ENCODE data around the gene ARPIN. TPM values are rescaled to one million over a fixed set of nuclear protein-coding genes. Genes with fewer than 3 reads are reported as not detected.
"Not testable (repeated sequence)": the region's sequence is repeated elsewhere in the genome, so short reads cannot be mapped to it uniquely, and the experiment has no call there.

ARPIN gene
- polyA plus RNA-seq (ENCODE audit: insufficient read length) = 16.1 TPM

GRCh38 chr15:89912674-89913396 lies at the start of gene ARPIN:
TSS of gene ARPIN (minus strand) at chr15:89912952. CDS start at chr15:89912835, 117 bp downstream.
- peak; percentile 68 for DNase-seq

GRCh38 chr15:89958107-89958805 lies 45.5 kb upstream of the ARPIN start:
- no peak for DNase-seq

- not testable (repeated sequence) for DNase-seq
These were observed 42.8 kb upstream of the ARPIN start for GRCh38 chr15:89955449-89955998.

GRCh38 chr15:89954541-89954940 lies 41.8 kb upstream of the ARPIN start:
- DNase-seq = no peak

GRCh38 chr15:89948796-89949195 lies 36.0 kb upstream of the ARPIN start:
- no peak for DNase-seq

GRCh38 chr15:89947385-89947784 lies 34.6 kb upstream of the ARPIN start:
- DNase-seq = no peak

DNA sequence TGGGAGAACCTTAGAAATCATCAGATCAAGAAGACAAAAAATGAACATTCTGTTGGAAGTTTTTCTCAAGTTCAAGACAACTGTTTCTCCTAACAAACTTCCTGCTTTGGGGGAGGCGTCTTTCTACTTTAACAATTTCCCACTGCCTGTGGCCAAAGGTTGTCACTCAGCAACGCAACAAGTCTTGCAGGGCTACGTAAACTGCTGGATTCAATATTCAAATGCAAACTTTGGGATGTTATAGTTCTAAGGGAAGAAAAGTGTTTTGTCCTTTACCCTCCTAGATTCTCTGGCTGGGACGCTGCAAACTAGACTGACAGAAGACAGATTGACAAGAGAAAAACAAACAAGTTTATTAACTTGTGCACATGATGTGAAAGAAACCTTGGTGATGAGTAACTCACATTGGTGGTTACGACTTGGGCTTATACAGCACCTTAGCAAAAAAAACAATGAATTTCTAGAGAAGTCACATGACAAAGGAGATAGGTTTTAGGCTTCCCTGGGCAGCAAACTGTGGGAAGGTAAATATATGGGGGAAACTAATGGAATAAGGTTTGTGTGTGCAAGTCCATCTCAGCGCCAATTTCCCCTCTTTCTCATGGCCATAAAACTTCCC lies 34.0 kb upstream of the ARPIN start:
- DNase-seq = no peak

- DNase-seq = not testable (repeated sequence)
These were observed 31.0 kb upstream of the ARPIN start for GRCh38 chr15:89943721-89944120.

GRCh38 chr15:89939910-89940309 lies 27.2 kb upstream of the ARPIN start:
- no peak for DNase-seq

- DNase-seq = not testable (repeated sequence)
These were observed 26.6 kb upstream of the ARPIN start for GRCh38 chr15:89939377-89939776.

- no peak for DNase-seq
These were observed 24.9 kb upstream of the ARPIN start for GRCh38 chr15:89937365-89938350.

DNA sequence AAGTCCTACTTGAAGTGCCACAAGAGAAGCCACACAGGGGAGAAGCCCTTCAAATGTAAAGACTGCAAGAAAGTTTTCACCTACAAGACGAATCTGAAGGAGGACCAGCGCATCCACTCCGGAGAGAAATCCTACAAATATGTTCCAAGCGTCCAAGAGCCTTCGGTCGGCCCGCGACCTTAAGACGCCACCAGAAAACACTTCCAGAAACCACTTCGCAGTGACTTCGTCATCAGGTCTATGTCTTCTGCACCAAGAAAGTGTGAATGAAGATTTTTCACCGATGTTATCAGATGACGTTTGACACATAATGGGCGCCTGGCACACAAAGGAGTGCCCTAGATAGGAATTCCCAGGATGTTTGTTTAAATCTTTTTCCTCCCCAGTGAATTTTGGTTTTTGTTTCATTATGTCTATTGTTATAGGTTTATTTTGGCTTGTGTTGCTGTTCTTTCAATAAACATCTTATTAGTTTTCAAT lies 24.1 kb upstream of the ARPIN start:
- DNase-seq = no peak

DNA sequence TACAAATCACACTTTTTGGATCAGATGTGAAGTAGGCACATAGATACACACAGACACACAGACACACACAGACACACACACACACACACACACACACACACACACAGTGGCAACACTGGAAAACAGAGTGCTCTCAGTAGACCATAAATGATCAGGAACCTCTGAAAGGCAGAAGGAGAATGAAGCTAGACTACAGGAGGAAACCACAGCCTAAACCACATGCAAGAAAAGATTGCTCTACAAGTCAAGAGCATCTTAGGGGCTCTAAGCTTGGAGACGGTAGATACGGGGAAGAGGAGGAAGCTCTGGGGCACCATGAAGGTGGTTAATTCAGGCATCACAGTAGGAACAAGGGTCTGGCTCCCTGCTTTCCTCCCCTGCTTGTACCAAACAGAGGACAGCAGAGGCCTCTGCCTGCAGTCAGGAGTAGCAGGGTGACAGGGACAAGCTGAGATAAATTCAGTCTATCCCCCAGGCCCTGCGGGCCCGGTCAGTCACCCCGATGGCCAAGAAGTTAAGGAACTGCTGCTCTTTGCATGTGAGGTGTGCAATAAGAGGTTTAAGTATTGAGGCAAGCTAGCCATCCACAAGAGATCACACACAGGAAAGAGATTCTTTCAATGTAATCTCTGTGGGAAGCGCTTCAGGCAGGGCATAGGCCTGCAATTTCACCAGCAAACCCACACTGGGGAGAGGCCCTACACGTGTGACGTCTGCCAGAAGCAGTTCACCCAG lies 23.5 kb upstream of the ARPIN start:
- DNase-seq = no peak

GRCh38 chr15:89932880-89933279 lies 20.1 kb upstream of the ARPIN start:
- no peak for DNase-seq

DNA sequence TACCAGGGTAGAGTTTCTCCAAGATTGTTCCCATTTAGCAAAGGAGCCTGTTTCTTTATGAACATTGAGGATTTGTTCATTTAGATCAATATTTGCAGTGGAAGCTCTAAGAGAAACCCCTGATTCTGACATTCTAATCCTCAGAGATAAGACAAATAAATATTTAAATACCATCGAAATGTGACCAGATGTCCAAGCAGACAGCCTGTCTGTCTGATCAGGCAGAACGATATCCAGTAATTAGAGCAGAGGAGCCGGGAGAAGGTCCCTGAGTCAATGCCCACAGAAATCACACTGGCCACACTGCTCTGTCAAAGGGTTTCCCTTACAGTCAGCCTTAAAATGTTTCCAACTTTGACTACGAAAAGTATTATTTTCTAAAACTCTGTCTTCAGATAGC lies 15.7 kb upstream of the ARPIN start:
- no peak for DNase-seq

DNA sequence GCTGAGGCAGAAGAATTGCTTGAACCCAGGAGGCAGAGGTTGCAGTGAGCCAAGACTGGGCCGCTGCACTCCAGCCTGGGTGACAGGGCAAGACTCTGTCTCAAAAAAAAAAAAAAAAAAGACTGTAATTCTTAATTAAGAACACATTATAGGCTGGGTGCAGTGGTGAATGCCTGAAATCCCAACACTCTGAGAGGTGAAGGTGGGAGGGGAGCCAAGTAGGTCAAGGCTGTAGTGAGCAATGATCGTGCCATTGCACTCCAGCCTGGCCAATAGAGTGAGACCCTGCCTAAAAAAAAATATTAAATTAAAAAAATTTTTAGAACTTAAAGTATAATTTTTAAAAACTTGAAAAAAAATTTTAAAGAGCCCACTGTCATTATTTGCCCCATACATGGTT lies 13.4 kb upstream of the ARPIN start:
- DNase-seq = no peak

GRCh38 chr15:89917442-89918101 lies 4.8 kb upstream of the ARPIN start:
- no peak for DNase-seq

DNA sequence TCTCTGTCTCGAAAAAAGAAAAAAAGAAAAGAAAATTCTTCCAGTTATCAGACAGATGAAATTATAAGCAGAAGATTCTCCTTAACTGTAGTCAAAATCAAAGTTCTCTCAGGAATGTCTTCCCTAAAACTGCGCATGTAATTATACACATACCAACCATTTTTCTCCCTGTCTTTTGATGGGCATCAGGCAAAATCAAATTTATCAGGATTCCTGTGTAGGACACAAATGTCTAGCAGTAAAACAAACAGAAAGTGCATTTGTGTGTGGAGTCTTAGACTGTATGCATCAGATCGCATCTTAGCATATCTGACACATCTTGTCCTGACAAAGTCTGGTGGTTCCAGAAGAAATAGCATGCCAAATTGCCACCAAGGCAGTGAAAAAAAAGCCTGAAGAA lies 3.9 kb upstream of the ARPIN start:
- no peak for DNase-seq

- no peak for DNase-seq
These were observed 543 bp downstream of the ARPIN start for GRCh38 chr15:89912145-89912673.

DNA sequence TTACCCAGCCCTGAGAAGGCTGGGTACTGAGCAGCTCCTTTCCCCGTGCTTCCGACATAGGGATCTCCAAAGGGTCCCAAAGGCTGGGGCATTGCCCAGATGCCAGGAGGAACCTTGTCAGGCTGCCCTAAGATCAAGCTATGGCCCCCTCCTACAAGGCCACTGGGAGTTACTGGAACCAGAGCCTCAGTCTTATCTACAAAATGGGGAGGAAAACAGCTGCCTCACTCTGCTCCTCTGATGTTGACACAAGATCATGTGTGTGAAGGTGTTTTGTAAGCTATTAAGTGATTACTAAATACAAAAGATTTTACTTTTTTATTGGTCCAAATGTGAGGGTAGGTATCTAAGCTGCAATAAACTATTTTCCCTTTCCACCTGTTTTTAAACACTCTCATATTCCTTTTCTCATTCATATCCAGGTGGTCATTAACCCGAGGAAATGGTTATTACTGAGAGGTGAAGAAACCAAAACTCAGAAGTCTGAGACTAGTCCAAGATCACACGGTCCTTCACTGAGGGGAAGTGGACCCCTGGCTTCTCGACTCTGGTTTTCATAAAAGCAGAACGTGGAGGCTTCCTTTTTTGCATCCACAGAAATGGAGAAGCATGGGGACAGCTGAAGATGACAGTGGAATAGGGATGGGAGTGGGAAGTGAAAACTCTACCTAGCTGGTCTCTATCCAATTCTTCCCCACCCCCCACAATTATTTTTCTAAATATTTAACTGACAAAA lies 1.7 kb downstream of the ARPIN start:
- no peak for DNase-seq

Data from hindlimb muscle (tissue), 1 donor.